ENCODE measurements around the gene EDC3.

Gene EDC3

GRCh38 chr15:74696808-74697207 is 984 bp upstream of the EDC3 start:
- no peak overlapping the region for H3K27ac ChIP-seq (ENCODE audit: low read depth, low read length)
- no peaks in the 10 kb centered on the region for H3K36me3 ChIP-seq (ENCODE audit: low read length)
- peaks cover 39% of the 10 kb centered on the region for H3K79me2 ChIP-seq (ENCODE audit: insufficient read depth, low read length)
- peak overlapping the region; percentile 93 for H3K4me3 ChIP-seq (ENCODE audit: insufficient read depth, low read length, poor library complexity, severe bottlenecking)
- no peaks in the 10 kb centered on the region for H4K20me1 ChIP-seq (ENCODE audit: low read depth, low read length)
- H3K27me3 ChIP-seq (ENCODE audit: low read length): no peaks in the 10 kb centered on the region
- H3K9me2 ChIP-seq (replicated peaks; ENCODE audit: insufficient read depth, low read length): no peaks in the 10 kb centered on the region
- no peaks in the 10 kb centered on the region for H3K9me3 ChIP-seq (ENCODE audit: insufficient read depth, low read length)
- peak overlapping the region; percentile 77 for H3K4me2 ChIP-seq (ENCODE audit: low read depth, low read length, poor library complexity, severe bottlenecking)
- H3F3A ChIP-seq (ENCODE audit: insufficient read depth): peaks cover 6% of the 10 kb centered on the region; the same call in 1 of the 2 replicates
- peak overlapping the region; percentile 88 for H3K9ac ChIP-seq (ENCODE audit: low read length)
- TF ChIP-seq, protein P1, sequence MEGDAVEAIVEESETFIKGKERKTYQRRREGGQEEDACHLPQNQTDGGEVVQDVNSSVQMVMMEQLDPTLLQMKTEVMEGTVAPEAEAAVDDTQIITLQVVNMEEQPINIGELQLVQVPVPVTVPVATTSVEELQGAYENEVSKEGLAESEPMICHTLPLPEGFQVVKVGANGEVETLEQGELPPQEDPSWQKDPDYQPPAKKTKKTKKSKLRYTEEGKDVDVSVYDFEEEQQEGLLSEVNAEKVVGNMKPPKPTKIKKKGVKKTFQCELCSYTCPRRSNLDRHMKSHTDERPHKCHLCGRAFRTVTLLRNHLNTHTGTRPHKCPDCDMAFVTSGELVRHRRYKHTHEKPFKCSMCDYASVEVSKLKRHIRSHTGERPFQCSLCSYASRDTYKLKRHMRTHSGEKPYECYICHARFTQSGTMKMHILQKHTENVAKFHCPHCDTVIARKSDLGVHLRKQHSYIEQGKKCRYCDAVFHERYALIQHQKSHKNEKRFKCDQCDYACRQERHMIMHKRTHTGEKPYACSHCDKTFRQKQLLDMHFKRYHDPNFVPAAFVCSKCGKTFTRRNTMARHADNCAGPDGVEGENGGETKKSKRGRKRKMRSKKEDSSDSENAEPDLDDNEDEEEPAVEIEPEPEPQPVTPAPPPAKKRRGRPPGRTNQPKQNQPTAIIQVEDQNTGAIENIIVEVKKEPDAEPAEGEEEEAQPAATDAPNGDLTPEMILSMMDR (IDR thresholded peaks at IDR 0.05; ENCODE audit: insufficient read depth, low read length, poor library complexity, severe bottlenecking): no peak
- peak overlapping the region; percentile 89 for H2AFZ ChIP-seq (ENCODE audit: low read depth, low read length, severe bottlenecking)

DNA sequence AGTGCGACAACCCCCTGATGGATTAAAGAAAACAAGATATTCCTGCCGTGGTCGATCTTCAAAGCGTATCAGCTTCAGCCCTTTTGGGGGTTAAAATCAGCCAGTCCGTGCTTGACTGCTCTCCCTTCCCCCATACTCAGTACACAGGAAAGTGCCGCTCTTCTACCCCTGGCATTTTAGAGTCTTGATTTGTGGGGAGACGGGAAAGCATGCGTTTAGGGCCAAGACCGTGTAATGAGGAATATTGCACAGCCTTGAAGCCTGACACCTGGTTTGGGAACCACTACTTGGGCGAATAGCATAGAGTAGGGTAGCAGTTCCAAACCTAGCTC is 540 bp upstream of the EDC3 start:
- Histone ChIP-seq H3K4me2 (ENCODE audit: low read depth, low read length, poor library complexity, severe bottlenecking) (peak overlapping the region; percentile 77), H3F3A (ENCODE audit: insufficient read depth) (peaks cover 6% of the 10 kb centered on the region; the same call in 1 of the 2 replicates), H3K4me3 (ENCODE audit: insufficient read depth, low read length, poor library complexity, severe bottlenecking) (peak overlapping the region; percentile 93), H3K27me3 (ENCODE audit: low read length) (no peaks in the 10 kb centered on the region), H2AFZ (ENCODE audit: low read depth, low read length, severe bottlenecking) (peak overlapping the region; percentile 89), H4K20me1 (ENCODE audit: low read depth, low read length) (no peaks in the 10 kb centered on the region), H3K36me3 (ENCODE audit: low read length) (no peaks in the 10 kb centered on the region), H3K79me2 (ENCODE audit: insufficient read depth, low read length) (peaks cover 44% of the 10 kb centered on the region), H3K9me2 (replicated peaks; ENCODE audit: insufficient read depth, low read length) (no peaks in the 10 kb centered on the region), H3K9me3 (ENCODE audit: insufficient read depth, low read length) (no peaks in the 10 kb centered on the region), H3K9ac (ENCODE audit: low read length) (peak overlapping the region; percentile 88), H3K27ac (ENCODE audit: low read depth, low read length) (no peak overlapping the region)
- TF ChIP-seq EZH2phosphoT487 (conservative IDR thresholded peaks at IDR 0.05; ENCODE audit: low read length): no peak
- TF ChIP-seq, protein P1 (IDR thresholded peaks at IDR 0.05; ENCODE audit: insufficient read depth, low read length, poor library complexity, severe bottlenecking): no peak

- no peak overlapping the region for H3K4me2 ChIP-seq (ENCODE audit: low read depth, low read length, poor library complexity, severe bottlenecking)
- no peaks in the 10 kb centered on the region for H3K9me3 ChIP-seq (ENCODE audit: insufficient read depth, low read length)
- H3K9me2 ChIP-seq (replicated peaks; ENCODE audit: insufficient read depth, low read length): no peaks in the 10 kb centered on the region
- peaks cover 71% of the 10 kb centered on the region for H3K79me2 ChIP-seq (ENCODE audit: insufficient read depth, low read length)
- no peak overlapping the region for H3K9ac ChIP-seq (ENCODE audit: low read length)
- no peak overlapping the region for H3K27ac ChIP-seq (ENCODE audit: low read depth, low read length)
- no peaks in the 10 kb centered on the region for H3K36me3 ChIP-seq (ENCODE audit: low read length)
- peaks cover 6% of the 10 kb centered on the region; the same call in 1 of the 2 replicates for H3F3A ChIP-seq (ENCODE audit: insufficient read depth)
- TF ChIP-seq, protein P1 (IDR thresholded peaks at IDR 0.05; ENCODE audit: insufficient read depth, low read length, poor library complexity, severe bottlenecking): no peak
- no peak for TF ChIP-seq EZH2phosphoT487 (conservative IDR thresholded peaks at IDR 0.05; ENCODE audit: low read length)
- no peaks in the 10 kb centered on the region for H3K27me3 ChIP-seq (ENCODE audit: low read length)
- H2AFZ ChIP-seq (ENCODE audit: low read depth, low read length, severe bottlenecking): no peak overlapping the region
- no peaks in the 10 kb centered on the region for H4K20me1 ChIP-seq (ENCODE audit: low read depth, low read length)
- H3K4me3 ChIP-seq (ENCODE audit: insufficient read depth, low read length, poor library complexity, severe bottlenecking): no peak overlapping the region
These were observed 3.5 kb downstream of the EDC3 start for GRCh38 chr15:74692327-74692726.
